C4-2B (cell line): Measurements from ENCODE around the gene MAGED2.

Experiments
- ZFX ChIP-seq: fragments of 450-650 bp; IDR thresholded peaks from 2 replicates; pipeline ENCODE4 v1.6.1; 2017
- TF ChIP-seq, protein P1 (sequence below): fragments of 450-650 bp; conservative IDR thresholded peaks from 2 replicates; pipeline ENCODE4 v1.5.1; 2017; ENCODE audit warnings: mild to moderate bottlenecking

GRCh38 chrX:54811301-54811885 lies 3.8 kb downstream of the MAGED2 start:
- TF ChIP-seq, protein P1, sequence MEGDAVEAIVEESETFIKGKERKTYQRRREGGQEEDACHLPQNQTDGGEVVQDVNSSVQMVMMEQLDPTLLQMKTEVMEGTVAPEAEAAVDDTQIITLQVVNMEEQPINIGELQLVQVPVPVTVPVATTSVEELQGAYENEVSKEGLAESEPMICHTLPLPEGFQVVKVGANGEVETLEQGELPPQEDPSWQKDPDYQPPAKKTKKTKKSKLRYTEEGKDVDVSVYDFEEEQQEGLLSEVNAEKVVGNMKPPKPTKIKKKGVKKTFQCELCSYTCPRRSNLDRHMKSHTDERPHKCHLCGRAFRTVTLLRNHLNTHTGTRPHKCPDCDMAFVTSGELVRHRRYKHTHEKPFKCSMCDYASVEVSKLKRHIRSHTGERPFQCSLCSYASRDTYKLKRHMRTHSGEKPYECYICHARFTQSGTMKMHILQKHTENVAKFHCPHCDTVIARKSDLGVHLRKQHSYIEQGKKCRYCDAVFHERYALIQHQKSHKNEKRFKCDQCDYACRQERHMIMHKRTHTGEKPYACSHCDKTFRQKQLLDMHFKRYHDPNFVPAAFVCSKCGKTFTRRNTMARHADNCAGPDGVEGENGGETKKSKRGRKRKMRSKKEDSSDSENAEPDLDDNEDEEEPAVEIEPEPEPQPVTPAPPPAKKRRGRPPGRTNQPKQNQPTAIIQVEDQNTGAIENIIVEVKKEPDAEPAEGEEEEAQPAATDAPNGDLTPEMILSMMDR, result no peak
- no peak for TF ChIP-seq ZFX
